Fibroblast of skin of right biceps (primary cell): Measurements from ENCODE around the gene GLDN.
A peak's percentile ranks its signal among the peaks of the same experiment; 100 is the strongest.

Source experiments
- DNase-seq: peaks from one replicate; pipeline ENCODE4 v3.0.0-alpha.2; 2013

The GLDN gene

GRCh38 chr15:51448622-51449399 lies 107.4 kb downstream of the GLDN start:
- no peak for DNase-seq

DNA sequence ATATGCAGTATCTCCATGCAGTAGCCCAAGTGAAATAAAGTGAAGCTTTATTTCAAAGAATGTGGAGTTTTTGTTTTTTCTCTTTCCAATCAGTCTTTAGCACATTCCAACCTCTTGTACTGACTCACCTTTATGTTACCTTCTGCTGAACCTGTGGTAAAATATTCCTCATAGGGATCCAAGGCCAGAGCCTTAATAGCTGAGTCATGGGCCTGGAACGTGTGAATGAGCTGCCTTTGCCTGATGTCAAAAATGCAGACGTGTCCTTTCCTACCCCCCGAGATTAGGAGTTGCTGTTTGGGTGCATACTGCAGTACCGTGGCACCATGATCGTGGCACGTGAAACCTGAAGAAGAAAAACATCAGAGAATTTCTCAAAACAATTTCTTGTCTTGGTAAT lies 108.5 kb downstream of the GLDN start:
- DNase-seq: peak; percentile 37
